IPS-18c (cell line): ENCODE results near the gene RASL11A.
"Not testable (repeated sequence)": the region's sequence is repeated elsewhere in the genome, so short reads cannot be mapped to it uniquely, and the experiment has no call there.

ENCODE experiments used
- H3K4me3 ChIP-seq: 2 replicates; pipeline ENCODE4 v1.7.0; 2013; ENCODE audit warnings: low read depth, mild to moderate bottlenecking, low read length, moderate library complexity; ENCODE audit not compliant: insufficient read depth
- H3K9me3 ChIP-seq: one replicate; pipeline ENCODE4 v1.6.1; 2013; ENCODE audit warnings: mild to moderate bottlenecking, low read length, moderate library complexity; ENCODE audit not compliant: control insufficient read depth, insufficient read depth

RASL11A gene

GRCh38 chr13:27290715-27291114, 20.1 kb downstream of the RASL11A start:
- Histone ChIP-seq H3K4me3 (no peak overlapping the region), H3K9me3 (no peaks in the 10 kb centered on the region)

DNA sequence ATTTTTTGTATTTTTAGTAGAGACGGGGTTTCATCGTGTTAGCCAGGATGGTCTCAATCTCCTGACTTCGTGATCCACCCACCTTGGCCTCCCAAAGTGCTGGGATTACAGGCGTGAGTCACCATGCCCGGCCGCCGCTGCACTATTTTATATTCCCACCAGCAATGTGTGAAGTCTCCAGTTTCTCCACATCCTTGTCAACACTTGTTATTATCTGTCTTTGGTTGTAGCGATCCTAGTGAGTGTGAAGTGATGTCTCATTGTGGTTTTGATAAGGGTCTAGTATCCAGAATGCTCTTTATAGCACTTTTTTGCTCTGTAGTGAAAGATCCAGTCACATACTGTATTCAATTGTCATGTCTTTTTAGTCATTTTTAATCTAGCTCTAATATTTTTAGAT, 21.3 kb downstream of the RASL11A start:
- not testable (repeated sequence) for H3K4me3 ChIP-seq, H3K9me3 ChIP-seq

DNA sequence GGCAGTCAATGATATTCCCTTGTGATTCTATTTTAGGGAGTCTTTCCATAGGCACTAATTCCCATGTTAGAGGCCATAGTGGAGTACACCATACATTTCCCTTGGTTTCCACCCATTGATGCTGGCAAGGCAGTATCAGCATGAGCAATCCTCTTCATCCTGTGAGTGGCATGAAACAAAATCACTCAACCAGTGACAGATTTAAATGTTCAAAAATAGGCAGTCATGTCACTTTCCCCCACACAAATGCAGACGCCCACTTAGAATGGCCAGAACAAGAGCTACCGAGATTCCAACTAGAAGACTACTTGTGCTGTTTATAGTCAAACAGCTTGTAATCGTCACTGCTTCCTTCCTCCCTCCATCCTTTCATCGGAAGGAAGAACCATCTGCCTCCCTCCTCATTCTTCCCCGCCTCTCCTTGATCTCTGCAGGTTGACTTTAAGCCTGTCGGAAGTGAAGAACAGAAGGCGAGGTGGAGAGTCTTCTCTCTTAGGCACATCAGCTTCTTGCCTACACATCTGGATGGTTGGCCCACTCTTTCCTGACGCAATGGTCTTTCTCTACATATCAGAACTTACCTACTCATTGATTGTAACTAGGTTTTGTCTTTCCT, 22.6 kb downstream of the RASL11A start:
- no peaks in the 10 kb centered on the region for H3K9me3 ChIP-seq
- no peak overlapping the region for H3K4me3 ChIP-seq

DNA sequence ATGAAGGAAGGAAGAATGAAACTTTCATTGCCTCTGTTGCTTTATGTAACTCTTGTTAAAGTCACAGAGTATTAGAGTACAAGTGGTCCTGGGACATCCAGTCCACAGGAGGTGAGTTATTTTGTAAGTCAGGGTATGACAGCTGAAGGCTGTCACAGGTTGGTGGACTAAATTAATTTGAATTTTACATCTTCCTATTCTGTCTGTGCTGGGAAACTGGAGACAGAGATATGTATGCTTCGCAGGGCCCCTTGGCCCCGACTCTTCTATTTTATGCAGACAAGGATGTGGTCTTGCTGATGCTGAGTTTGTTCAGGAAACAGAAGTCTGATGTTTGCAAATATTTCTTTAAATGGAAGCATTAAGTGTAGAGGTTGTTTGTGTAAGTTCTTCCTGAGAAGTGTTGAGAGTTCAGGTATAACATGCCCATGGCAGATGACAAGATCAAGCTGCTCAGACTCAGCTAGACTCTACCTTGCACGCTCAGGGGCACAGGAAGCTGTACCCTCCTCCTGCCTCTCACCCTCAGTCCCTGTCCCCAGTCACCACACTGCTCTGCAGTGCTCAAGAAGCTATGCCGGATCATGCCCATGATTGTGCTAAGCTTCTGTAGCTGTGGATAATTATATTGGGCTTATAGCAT, 23.4 kb downstream of the RASL11A start:
- no peak overlapping the region for H3K4me3 ChIP-seq

GRCh38 chr13:27295096-27295495, 24.5 kb downstream of the RASL11A start:
- H3K9me3 ChIP-seq, result no peaks in the 10 kb centered on the region
- H3K4me3 ChIP-seq, result no peak overlapping the region

More for the DNA sequence above, 23.4 kb downstream of the RASL11A start:
- no peaks in the 10 kb centered on the region for H3K9me3 ChIP-seq

GRCh38 chr13:27295660-27296059, 25.0 kb downstream of the RASL11A start:
- no peak overlapping the region for H3K4me3 ChIP-seq
- no peaks in the 10 kb centered on the region for H3K9me3 ChIP-seq

DNA sequence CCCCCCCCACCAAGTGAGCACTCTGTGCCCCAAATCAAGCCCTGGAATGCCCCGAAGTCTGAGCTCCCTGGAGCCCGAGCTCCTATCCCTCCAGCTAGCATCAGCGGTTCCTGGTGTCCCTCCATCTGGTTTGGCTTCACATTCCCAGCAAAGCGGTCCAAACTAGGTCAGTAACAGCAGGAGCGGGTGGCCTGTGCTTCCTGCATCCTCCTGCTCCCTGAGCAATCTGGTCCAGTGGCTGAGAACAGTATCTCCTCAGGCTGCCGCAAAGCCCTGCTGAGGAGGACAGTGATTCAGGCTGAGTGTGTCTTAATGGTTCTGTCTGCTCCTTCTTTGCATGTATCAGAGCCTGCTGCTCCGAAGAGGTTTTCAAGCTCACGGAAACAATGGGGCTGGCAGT, 25.9 kb downstream of the RASL11A start:
- no peak overlapping the region for H3K4me3 ChIP-seq

GRCh38 chr13:27298849-27299248, 28.2 kb downstream of the RASL11A start:
- no peaks in the 10 kb centered on the region for H3K9me3 ChIP-seq

More for the DNA sequence above, 25.9 kb downstream of the RASL11A start:
- no peaks in the 10 kb centered on the region for H3K9me3 ChIP-seq

GRCh38 chr13:27300406-27300805, 29.8 kb downstream of the RASL11A start:
- not testable (repeated sequence) for H3K9me3 ChIP-seq, H3K4me3 ChIP-seq

More at GRCh38 chr13:27298849-27299248, 28.2 kb downstream of the RASL11A start:
- H3K4me3 ChIP-seq, result no peak overlapping the region

GRCh38 chr13:27300941-27301586, 30.4 kb downstream of the RASL11A start:
- no peaks in the 10 kb centered on the region for H3K9me3 ChIP-seq
- no peak overlapping the region for H3K4me3 ChIP-seq

DNA sequence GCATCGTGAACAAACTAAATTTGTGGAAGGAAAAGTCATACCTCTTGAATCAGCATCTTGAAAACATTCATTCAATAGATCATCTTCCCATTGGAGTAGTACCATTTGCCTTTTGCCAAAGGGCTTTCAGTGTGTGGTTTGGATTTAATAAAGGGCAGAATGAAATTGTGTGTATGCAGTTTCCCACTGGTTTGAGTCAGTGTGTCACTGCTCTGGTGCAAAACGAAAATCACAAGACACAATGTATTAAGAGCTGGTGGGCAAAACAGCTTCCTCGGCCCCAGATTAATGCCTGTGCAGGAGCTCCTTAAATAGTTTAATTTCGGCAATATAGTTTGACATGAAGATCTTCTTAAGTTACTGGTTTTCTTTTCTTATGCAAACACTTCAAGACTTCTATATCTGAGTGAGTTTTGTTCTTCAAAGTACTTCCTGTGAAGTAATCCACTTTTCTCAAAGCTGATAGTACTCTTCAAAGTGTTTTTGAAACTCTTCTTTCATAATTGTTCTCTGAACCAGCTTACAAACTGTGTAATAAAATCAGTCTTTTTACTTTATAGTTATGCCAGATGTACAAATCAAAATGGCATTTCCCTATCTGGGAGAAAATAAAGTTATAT, 32.1 kb downstream of the RASL11A start:
- no peaks in the 10 kb centered on the region for H3K9me3 ChIP-seq
- H3K4me3 ChIP-seq, result no peak overlapping the region

DNA sequence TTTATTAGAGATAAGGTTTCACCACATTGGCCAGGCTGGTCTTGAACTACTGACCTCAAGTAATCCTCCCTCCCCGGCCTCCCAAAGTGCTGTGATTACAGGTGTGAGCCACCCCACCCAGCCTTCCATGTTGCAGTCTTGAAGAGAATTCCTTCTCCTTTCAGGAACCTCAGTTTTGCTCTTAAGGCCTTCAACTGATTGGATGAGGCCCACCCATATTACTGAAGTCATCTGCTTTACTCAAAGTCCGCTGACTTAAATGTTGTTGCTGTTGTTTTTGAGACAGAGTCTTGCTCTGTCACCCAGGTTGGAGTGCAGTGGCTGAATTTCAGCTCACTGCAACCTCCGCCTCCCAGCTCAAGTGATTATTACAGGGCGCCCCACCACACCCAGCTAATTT, 33.5 kb downstream of the RASL11A start:
- Histone ChIP-seq H3K9me3 (no peaks in the 10 kb centered on the region), H3K4me3 (no peak overlapping the region)

DNA sequence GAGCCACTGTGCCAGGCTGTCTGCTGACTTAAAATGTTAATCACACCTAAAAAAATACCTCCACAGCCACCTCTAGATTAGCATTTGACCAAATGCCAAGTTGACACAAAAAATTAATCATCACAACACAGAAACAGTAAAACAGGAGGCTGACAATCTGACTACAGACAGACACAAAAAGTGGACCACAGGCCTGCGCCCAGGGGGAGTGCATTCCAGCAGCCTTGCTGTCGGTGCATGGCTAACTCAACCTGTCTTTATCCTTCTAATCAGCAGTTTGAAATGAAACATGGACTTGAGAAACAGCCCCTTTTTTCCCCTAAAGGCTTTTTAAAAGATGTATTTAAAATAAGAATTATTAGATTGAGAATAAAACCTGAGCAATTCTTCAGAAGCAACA, 34.0 kb downstream of the RASL11A start:
- Histone ChIP-seq H3K4me3 (no peak overlapping the region), H3K9me3 (no peaks in the 10 kb centered on the region)

GRCh38 chr13:27306364-27306763, 35.7 kb downstream of the RASL11A start:
- Histone ChIP-seq H3K4me3 (no peak overlapping the region), H3K9me3 (no peaks in the 10 kb centered on the region)

GRCh38 chr13:27308941-27309340, 38.3 kb downstream of the RASL11A start:
- Histone ChIP-seq H3K9me3 (no peaks in the 10 kb centered on the region), H3K4me3 (no peak overlapping the region)

DNA sequence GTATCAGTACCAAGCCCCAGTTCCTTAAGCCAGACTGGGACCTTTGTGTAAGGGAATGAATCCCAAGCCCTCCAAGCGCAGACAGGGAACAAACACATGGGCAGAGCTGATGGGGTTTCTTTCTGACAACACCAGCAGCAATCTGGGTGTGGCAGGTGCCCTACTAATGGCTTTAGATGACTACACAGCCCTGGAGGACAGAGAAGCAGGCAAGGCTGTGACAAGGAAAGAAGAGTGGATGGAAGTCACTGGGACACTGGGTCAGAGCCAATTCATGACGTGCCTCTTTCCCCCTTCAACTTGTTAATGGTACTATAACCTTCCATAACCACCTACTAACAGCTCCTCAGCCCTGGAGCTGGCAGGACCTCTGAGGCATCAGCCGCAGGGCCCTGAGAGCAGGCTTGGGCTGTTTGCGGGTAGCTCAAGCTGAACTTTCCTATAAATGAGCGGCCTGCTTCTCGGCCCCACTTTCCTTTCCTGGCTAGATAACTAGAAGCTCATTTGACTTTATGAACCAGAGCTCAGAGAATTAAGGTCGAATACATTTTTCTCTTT, 38.9 kb downstream of the RASL11A start:
- no peaks in the 10 kb centered on the region for H3K9me3 ChIP-seq
- H3K4me3 ChIP-seq, result no peak overlapping the region

- Histone ChIP-seq H3K9me3 (no peaks in the 10 kb centered on the region), H3K4me3 (no peak overlapping the region)
These were observed 39.5 kb downstream of the RASL11A start for GRCh38 chr13:27309967-27310598.
